ENCODE measurements around the gene KLK2.

GRCh38 chr19:50925734-50926133, 52.5 kb downstream of the KLK2 start:
- TF ChIP-seq CTCF (conservative IDR thresholded peaks at IDR 0.05 in 1 of 2, IDR thresholded peaks at IDR 0.05 in 1 of 2; ENCODE audit: low read depth in 1 of 2, low read length in 2 of 2) (no peak), EZH2 (IDR thresholded peaks at IDR 0.05; ENCODE audit: low read length, missing control alignments) (no peak)
